Memory B cell (primary cell): ENCODE measurements around the gene LRRC15.

Experiments used
- ATAC-seq: fragments of 150-1000 bp; cut with Tn5 transposase; 2 replicates; pipeline ENCODE4 v1.10.0; 2021; ENCODE audit warnings: low read depth, mild to moderate bottlenecking, moderate library complexity
- DNase-seq, 2 donors: peaks; one replicate each; pipeline ENCODE4 v3.0.0; 2022; ENCODE audit warnings: low spot score in 2 of 2
- H3K27ac Mint-ChIP-seq: one replicate; pipeline ENCODE4 v1.8.0; 2022; ENCODE audit warnings: mild to moderate bottlenecking, moderate library complexity, mixed read lengths
- H3K27me3 Mint-ChIP-seq: one replicate; pipeline ENCODE4 v1.8.0; 2022; ENCODE audit warnings: mixed read lengths
- H3K36me3 Mint-ChIP-seq: one replicate; pipeline ENCODE4 v1.8.0; 2022; ENCODE audit warnings: mild to moderate bottlenecking, mixed read lengths
- H3K4me1 Mint-ChIP-seq: one replicate; pipeline ENCODE4 v1.8.0; 2022; ENCODE audit warnings: mixed read lengths
- H3K4me3 Mint-ChIP-seq: one replicate; pipeline ENCODE4 v1.8.0; 2022; ENCODE audit warnings: mild to moderate bottlenecking, moderate library complexity, mixed read lengths
- H3K9me3 Mint-ChIP-seq: one replicate; pipeline ENCODE4 v1.8.0; 2022; ENCODE audit warnings: mixed read lengths

Gene LRRC15

GRCh38 chr3:194342861-194343560 is 26.5 kb downstream of the LRRC15 start:
- no peak for DNase-seq
- no peaks in the 10 kb centered on the region for H3K36me3 Mint-ChIP-seq
- H3K9me3 Mint-ChIP-seq = no peaks in the 10 kb centered on the region
- H3K27me3 Mint-ChIP-seq = peaks cover 14% of the 10 kb centered on the region
- H3K4me3 Mint-ChIP-seq = no peak overlapping the region
- no peak for ATAC-seq
- H3K4me1 Mint-ChIP-seq = peaks cover 5% of the 10 kb centered on the region
- no peak overlapping the region for H3K27ac Mint-ChIP-seq

- no peak for ATAC-seq
- Mint-ChIP-seq H3K27ac (no peak overlapping the region), H3K4me1 (peaks cover 5% of the 10 kb centered on the region), H3K4me3 (no peak overlapping the region), H3K27me3 (peaks cover 23% of the 10 kb centered on the region), H3K36me3 (no peaks in the 10 kb centered on the region), H3K9me3 (no peaks in the 10 kb centered on the region)
- DNase-seq = no peak
These were observed 28.7 kb downstream of the LRRC15 start for GRCh38 chr3:194340757-194341400.

GRCh38 chr3:194339840-194340239 is 29.7 kb downstream of the LRRC15 start:
- no peaks in the 10 kb centered on the region for H3K36me3 Mint-ChIP-seq
- H3K27ac Mint-ChIP-seq = no peak overlapping the region
- peaks cover 5% of the 10 kb centered on the region for H3K4me1 Mint-ChIP-seq

DNA sequence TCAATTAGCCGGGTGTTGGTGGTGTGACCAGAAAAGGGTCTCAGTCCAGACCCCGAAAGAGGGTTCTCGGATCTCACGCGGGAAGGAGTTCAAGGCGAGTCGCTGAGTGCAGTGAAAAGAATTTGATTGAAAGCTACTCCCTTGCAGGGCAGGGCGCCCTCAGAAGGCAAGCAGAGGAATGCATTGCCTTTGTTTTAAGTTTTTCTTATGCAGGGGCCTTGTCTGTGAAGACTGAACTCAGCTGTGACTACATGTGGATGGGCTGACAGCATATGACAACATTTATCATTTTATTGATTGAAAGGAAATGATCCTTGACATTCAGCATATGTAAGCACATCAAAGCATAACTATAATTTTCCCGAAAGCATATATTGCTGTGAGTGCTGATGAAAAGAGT is 30.2 kb downstream of the LRRC15 start:
- peaks cover 5% of the 10 kb centered on the region for H3K4me1 Mint-ChIP-seq
- peaks cover 22% of the 10 kb centered on the region for H3K27me3 Mint-ChIP-seq
- ATAC-seq = no peak
- H3K27ac Mint-ChIP-seq = no peak overlapping the region
- H3K4me3 Mint-ChIP-seq = no peak overlapping the region
- H3K36me3 Mint-ChIP-seq = no peaks in the 10 kb centered on the region
- DNase-seq = no peak
- no peaks in the 10 kb centered on the region for H3K9me3 Mint-ChIP-seq

More at GRCh38 chr3:194339840-194340239, 29.7 kb downstream of the LRRC15 start:
- ATAC-seq (no peak), DNase-seq (no peak)
- peaks cover 22% of the 10 kb centered on the region for H3K27me3 Mint-ChIP-seq
- H3K9me3 Mint-ChIP-seq = no peaks in the 10 kb centered on the region
- no peak overlapping the region for H3K4me3 Mint-ChIP-seq

- Mint-ChIP-seq H3K4me3 (no peak overlapping the region), H3K36me3 (no peaks in the 10 kb centered on the region), H3K4me1 (peaks cover 11% of the 10 kb centered on the region), H3K27ac (no peak overlapping the region), H3K9me3 (no peaks in the 10 kb centered on the region), H3K27me3 (peaks cover 24% of the 10 kb centered on the region)
- DNase-seq (no peak), ATAC-seq (no peak)
These were observed 31.4 kb downstream of the LRRC15 start for GRCh38 chr3:194337965-194338753.

GRCh38 chr3:194336601-194337355 is 32.8 kb downstream of the LRRC15 start:
- peaks cover 23% of the 10 kb centered on the region for H3K27me3 Mint-ChIP-seq
- H3K36me3 Mint-ChIP-seq = no peaks in the 10 kb centered on the region
- no peak overlapping the region for H3K27ac Mint-ChIP-seq
- no peak overlapping the region for H3K4me3 Mint-ChIP-seq
- peaks cover 6% of the 10 kb centered on the region for H3K4me1 Mint-ChIP-seq
- no peaks in the 10 kb centered on the region for H3K9me3 Mint-ChIP-seq
- DNase-seq (no peak), ATAC-seq (no peak)

DNA sequence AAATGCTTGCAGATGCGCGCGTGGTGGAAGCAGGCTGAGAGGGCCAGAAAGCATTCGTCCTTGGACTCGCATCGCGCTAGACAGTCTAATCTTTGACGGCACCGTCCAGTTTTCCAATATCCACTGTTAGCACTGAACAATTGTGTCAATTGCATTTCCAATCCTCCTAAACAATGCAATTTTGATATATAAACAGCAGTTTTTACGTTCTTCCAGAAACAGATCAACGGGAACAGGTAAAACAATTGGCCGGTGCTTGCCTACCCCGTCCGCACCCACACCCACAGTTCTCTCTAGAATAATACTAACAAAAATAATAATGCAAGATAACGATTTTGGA is 35.6 kb downstream of the LRRC15 start:
- H3K9me3 Mint-ChIP-seq = no peaks in the 10 kb centered on the region
- peaks cover 6% of the 10 kb centered on the region for H3K4me1 Mint-ChIP-seq
- no peak overlapping the region for H3K27ac Mint-ChIP-seq
- H3K27me3 Mint-ChIP-seq = peaks cover 23% of the 10 kb centered on the region
- H3K4me3 Mint-ChIP-seq = peak overlapping the region; percentile 72
- DNase-seq (no peak), ATAC-seq (no peak)
- no peaks in the 10 kb centered on the region for H3K36me3 Mint-ChIP-seq

DNA sequence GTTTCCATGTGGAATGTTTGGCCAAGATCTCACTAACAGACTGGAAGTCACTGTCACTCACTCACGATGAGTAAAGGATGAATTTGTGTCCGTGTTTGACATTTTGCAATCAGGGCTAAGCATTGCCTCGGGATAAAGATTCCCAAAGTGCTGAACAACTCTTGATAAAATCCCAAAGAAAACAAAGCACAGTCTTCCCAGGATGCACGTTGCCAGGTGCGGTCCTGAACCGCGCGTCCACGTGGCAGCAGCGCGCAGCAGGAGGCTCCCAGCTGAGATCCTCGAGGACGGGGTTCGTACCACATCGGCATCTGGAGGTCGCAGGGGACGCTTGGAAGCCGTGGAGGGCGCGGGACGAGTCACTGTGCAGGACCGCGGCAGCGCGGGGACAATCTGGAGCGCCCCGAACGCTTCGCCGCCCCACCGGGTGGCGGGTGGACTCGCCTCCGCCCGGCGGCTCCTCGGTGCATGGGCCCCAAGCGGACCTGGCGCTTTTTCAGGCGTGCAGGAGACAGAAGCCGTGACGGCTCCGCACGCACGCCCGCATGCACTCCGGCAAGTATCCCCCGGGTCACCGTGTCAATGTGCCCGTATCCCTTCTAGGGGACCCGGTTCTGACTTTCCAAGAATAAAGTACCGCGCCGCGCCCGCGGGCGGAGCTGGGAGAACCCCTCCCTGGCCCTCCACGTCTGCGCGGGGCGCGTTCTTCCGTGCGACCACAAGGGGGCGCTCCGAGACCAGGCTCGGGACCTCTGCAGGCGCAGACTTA is 36.1 kb downstream of the LRRC15 start:
- no peak overlapping the region for H3K27ac Mint-ChIP-seq
- ATAC-seq (peak; percentile 97), DNase-seq (peak; percentile 92 to 98)
- H3K9me3 Mint-ChIP-seq = no peaks in the 10 kb centered on the region
- H3K4me3 Mint-ChIP-seq = peak overlapping the region; percentile 72
- no peaks in the 10 kb centered on the region for H3K36me3 Mint-ChIP-seq
- peaks cover 6% of the 10 kb centered on the region for H3K4me1 Mint-ChIP-seq
- H3K27me3 Mint-ChIP-seq = peaks cover 23% of the 10 kb centered on the region

DNA sequence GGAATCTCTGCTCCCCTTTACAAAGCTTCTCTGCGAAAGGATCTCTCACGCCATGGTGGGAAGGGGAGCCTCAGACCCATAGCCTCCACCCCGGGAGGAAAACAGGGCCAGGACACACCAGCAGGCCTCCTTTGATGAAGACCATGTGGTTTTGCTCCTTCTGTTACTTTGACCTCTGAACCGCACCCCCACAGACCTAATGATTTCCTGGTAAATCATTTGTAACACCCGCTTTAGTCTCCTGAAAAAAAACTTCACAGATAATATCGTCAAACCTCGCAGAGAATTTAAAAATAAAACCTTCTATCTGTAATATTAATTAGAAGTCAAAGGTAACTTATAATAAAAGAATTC is 36.7 kb downstream of the LRRC15 start:
- ATAC-seq (no peak), DNase-seq (no peak)

GRCh38 chr3:194330579-194330978 is 39.0 kb downstream of the LRRC15 start:
- peaks cover 6% of the 10 kb centered on the region for H3K4me1 Mint-ChIP-seq
- no peak for DNase-seq
- peaks cover 10% of the 10 kb centered on the region for H3K27me3 Mint-ChIP-seq
- no peak for ATAC-seq
- no peak overlapping the region for H3K4me3 Mint-ChIP-seq
- no peaks in the 10 kb centered on the region for H3K9me3 Mint-ChIP-seq
- no peaks in the 10 kb centered on the region for H3K36me3 Mint-ChIP-seq
- H3K27ac Mint-ChIP-seq = no peak overlapping the region

More for the DNA sequence above, 36.7 kb downstream of the LRRC15 start:
- Mint-ChIP-seq H3K27ac (no peak overlapping the region), H3K4me1 (peaks cover 6% of the 10 kb centered on the region), H3K9me3 (no peaks in the 10 kb centered on the region), H3K36me3 (no peaks in the 10 kb centered on the region), H3K4me3 (peak overlapping the region; percentile 61), H3K27me3 (peaks cover 23% of the 10 kb centered on the region)

GRCh38 chr3:194330160-194330559 is 39.4 kb downstream of the LRRC15 start:
- no peak for DNase-seq
- Mint-ChIP-seq H3K36me3 (no peaks in the 10 kb centered on the region), H3K27ac (no peak overlapping the region), H3K4me1 (peaks cover 6% of the 10 kb centered on the region), H3K27me3 (peaks cover 10% of the 10 kb centered on the region), H3K9me3 (no peaks in the 10 kb centered on the region), H3K4me3 (no peak overlapping the region)
- ATAC-seq = no peak

GRCh38 chr3:194329583-194329965 is 40.0 kb downstream of the LRRC15 start:
- H3K9me3 Mint-ChIP-seq = no peaks in the 10 kb centered on the region

DNA sequence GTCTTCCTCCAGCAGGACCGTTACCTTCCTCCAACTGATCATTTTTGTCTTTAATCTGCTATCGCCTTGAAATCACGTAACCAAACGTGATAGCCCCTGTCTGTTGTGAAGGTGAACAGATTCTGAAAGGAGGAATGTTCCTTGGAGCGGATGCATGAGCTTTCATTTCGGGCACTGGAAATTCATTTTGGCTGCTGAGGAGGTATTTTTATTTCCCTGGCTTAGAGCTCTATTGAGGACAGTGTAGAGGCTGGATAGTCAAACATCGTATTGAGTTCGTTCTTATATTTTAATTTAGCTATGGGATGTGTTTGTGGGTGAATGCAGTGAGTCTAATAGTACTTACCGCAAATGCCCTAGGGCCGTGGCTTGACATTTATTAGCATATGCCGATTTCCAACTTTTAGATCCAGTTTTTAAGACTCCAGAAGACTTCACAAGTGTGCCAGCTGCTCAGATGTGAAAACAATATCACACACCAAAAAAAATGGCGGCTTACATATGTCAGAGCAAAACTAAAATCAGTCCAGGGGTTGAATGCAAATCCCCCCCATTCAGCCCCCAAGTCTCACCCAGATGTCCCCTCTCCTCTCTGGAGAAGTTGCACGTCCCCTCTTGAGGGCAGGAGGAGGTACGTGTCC is 40.5 kb downstream of the LRRC15 start:
- H3K27ac Mint-ChIP-seq = peak overlapping the region; percentile 19
- no peak for DNase-seq
- peaks cover 6% of the 10 kb centered on the region for H3K4me1 Mint-ChIP-seq
- no peaks in the 10 kb centered on the region for H3K36me3 Mint-ChIP-seq
- no peak for ATAC-seq
- H3K27me3 Mint-ChIP-seq = peaks cover 8% of the 10 kb centered on the region
- H3K4me3 Mint-ChIP-seq = no peak overlapping the region
- H3K9me3 Mint-ChIP-seq = no peaks in the 10 kb centered on the region

More at GRCh38 chr3:194329583-194329965, 40.0 kb downstream of the LRRC15 start:
- Mint-ChIP-seq H3K27me3 (peaks cover 10% of the 10 kb centered on the region), H3K4me1 (peaks cover 6% of the 10 kb centered on the region), H3K36me3 (no peaks in the 10 kb centered on the region), H3K27ac (no peak overlapping the region), H3K4me3 (no peak overlapping the region)
- DNase-seq (no peak), ATAC-seq (no peak)
